Measurements from ENCODE around the gene PLEKHA5.

- TF ChIP-seq, protein P1, sequence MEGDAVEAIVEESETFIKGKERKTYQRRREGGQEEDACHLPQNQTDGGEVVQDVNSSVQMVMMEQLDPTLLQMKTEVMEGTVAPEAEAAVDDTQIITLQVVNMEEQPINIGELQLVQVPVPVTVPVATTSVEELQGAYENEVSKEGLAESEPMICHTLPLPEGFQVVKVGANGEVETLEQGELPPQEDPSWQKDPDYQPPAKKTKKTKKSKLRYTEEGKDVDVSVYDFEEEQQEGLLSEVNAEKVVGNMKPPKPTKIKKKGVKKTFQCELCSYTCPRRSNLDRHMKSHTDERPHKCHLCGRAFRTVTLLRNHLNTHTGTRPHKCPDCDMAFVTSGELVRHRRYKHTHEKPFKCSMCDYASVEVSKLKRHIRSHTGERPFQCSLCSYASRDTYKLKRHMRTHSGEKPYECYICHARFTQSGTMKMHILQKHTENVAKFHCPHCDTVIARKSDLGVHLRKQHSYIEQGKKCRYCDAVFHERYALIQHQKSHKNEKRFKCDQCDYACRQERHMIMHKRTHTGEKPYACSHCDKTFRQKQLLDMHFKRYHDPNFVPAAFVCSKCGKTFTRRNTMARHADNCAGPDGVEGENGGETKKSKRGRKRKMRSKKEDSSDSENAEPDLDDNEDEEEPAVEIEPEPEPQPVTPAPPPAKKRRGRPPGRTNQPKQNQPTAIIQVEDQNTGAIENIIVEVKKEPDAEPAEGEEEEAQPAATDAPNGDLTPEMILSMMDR (IDR thresholded peaks at IDR 0.05) = no peak
- TF ChIP-seq EP300 (IDR thresholded peaks at IDR 0.05) = no peak
These were observed 196.6 kb downstream of the PLEKHA5 start for GRCh38 chr12:19326102-19326501.
